GM18498 (cell line): ENCODE measurements around the gene LRRK1.

Experiments
- ATAC-seq: cut with Tn5 transposase; IDR thresholded peaks from one replicate; pipeline ENCODE4 v1.9.1; 2021; ENCODE audit warnings: mild to moderate bottlenecking, moderate library complexity; ENCODE audit not compliant: unreplicated experiment

LRRK1 gene

GRCh38 chr15:100918690-100919480, at the start of gene LRRK1:
Gene LRRK1, plus strand, starts transcription at chr15:100919357. Its CDS starts 5,276 bp downstream, at chr15:100924633.
- ATAC-seq: peak; percentile 33

GRCh38 chr15:100873029-100873677, 46.0 kb upstream of the LRRK1 start:
- peak; percentile 75 for ATAC-seq

- no peak for ATAC-seq
Measured at GRCh38 chr15:100875495-100875894, 43.7 kb upstream of the LRRK1 start.

- no peak for ATAC-seq
Measured at GRCh38 chr15:100875976-100876375, 43.2 kb upstream of the LRRK1 start.

- ATAC-seq: no peak
Measured at GRCh38 chr15:100877551-100877950, 41.6 kb upstream of the LRRK1 start.

GRCh38 chr15:100878130-100878529, 41.0 kb upstream of the LRRK1 start:
- ATAC-seq: no peak

- no peak for ATAC-seq
Measured at GRCh38 chr15:100878648-100879047, 40.5 kb upstream of the LRRK1 start.

- peak; percentile 38 for ATAC-seq
Measured at GRCh38 chr15:100879061-100879463, 40.1 kb upstream of the LRRK1 start.

GRCh38 chr15:100879464-100880138, 39.6 kb upstream of the LRRK1 start, which contains the start of gene ALDH1A3:
Gene ALDH1A3, plus strand, starts transcription at chr15:100879831. Its CDS starts 77 bp downstream, at chr15:100879908.
- ATAC-seq: peak; percentile 61

- no peak for ATAC-seq
Measured at GRCh38 chr15:100880139-100880896, 38.8 kb upstream of the LRRK1 start.

- no peak for ATAC-seq
Measured at GRCh38 chr15:100880897-100881242, 38.3 kb upstream of the LRRK1 start.

GRCh38 chr15:100881573-100882336, 37.4 kb upstream of the LRRK1 start:
- ATAC-seq: no peak

- no peak for ATAC-seq
Measured at GRCh38 chr15:100885116-100885515, 34.0 kb upstream of the LRRK1 start.

GRCh38 chr15:100885811-100886210, 33.3 kb upstream of the LRRK1 start:
- no peak for ATAC-seq

- no peak for ATAC-seq
Measured at GRCh38 chr15:100887211-100887913, 31.8 kb upstream of the LRRK1 start.

GRCh38 chr15:100889385-100890050, 29.6 kb upstream of the LRRK1 start:
- no peak for ATAC-seq

GRCh38 chr15:100890051-100890720, 29.0 kb upstream of the LRRK1 start:
- ATAC-seq: no peak

GRCh38 chr15:100890850-100891249, 28.3 kb upstream of the LRRK1 start:
- no peak for ATAC-seq
